Prostate gland (tissue), 2 donors: ENCODE measurements around the gene AP1S3. TPM values are rescaled to one million over a fixed set of nuclear protein-coding genes. Genes with fewer than 3 reads are reported as not detected.

Experiments
- DNase-seq: peaks from one replicate; pipeline ENCODE4 v3.0.0-alpha.2; 2019; ENCODE audit warnings: low spot score
- H3K27ac ChIP-seq, 2 donors: fragments of 200-600 bp; sonication (generic); 2 replicates each; pipeline ENCODE4 v1.5.1; 2017 to 2019
- H3K27me3 ChIP-seq: fragments of 200-600 bp; sonication (generic); replicated peaks from 2 replicates; pipeline ENCODE4 v1.5.1; 2019; ENCODE audit not compliant: insufficient read depth
- H3K36me3 ChIP-seq, 2 donors: fragments of 200-600 bp; sonication (generic); 1 replicate in 1 of 2; 2 replicates in 1 of 2; pipeline versions ENCODE4 v1.5.1 to v1.8.1; 2017 to 2019
- H3K4me1 ChIP-seq: fragments of 200-600 bp; sonication (generic); replicated peaks from 2 replicates; pipeline ENCODE4 v1.5.1; 2019
- H3K4me3 ChIP-seq, 2 donors: fragments of 200-600 bp; sonication (generic); 2 replicates each; pipeline ENCODE4 v1.5.1; 2017 to 2019
- H3K9me3 ChIP-seq: fragments of 200-600 bp; sonication (generic); 2 replicates; pipeline ENCODE4 v1.5.1; 2017
- POLR2A ChIP-seq: fragments of 450-650 bp; IDR thresholded peaks from one replicate; pipeline ENCODE4 v1.6.1; 2016; ENCODE audit warnings: antibody characterized with exemption, mild to moderate bottlenecking
- POLR2AphosphoS5 ChIP-seq: sonication (generic); formaldehyde crosslinking; IDR thresholded peaks from one replicate; pipeline ENCODE4 v1.6.1; 2017; ENCODE audit warnings: antibody characterized with exemption
- WGBS: methylation state at CpG from one replicate; pipeline ENCODE4 v1.1.5; 2018; 5-methylcytosine and 5-hydroxymethylcytosine counted together
- intact Hi-C: fragments of 100-400 bp; cut with DNase I; formaldehyde crosslinking; loops from one replicate; pipeline ENCODE4 v1.14.2; 2022
- total RNA-seq, 2 donors: library from RNA; depleted of rRNA; stranded (reverse); fragments of >200 nt; gene quantifications; one replicate each; pipeline ENCODE4 v1.1.0, GENCODE V29; 2016
- TF ChIP-seq, protein P1 (sequence below), 4 experiments: fragments of 200-600 bp in 2 of 4; fragments of 450-650 bp in 2 of 4; sonication (generic) in 2 of 4; IDR thresholded peaks; 1 replicate in 3 of 4; 2 replicates in 1 of 4; pipeline ENCODE4 v1.5.1; 2016 to 2019; ENCODE audit warnings: antibody characterized with exemption in 4 of 4, mild to moderate bottlenecking in 2 of 4, moderate library complexity in 2 of 4

AP1S3 gene
- total RNA-seq, 2 donors from 2014 or later, result 2.7 to 7.7 TPM

DNA sequence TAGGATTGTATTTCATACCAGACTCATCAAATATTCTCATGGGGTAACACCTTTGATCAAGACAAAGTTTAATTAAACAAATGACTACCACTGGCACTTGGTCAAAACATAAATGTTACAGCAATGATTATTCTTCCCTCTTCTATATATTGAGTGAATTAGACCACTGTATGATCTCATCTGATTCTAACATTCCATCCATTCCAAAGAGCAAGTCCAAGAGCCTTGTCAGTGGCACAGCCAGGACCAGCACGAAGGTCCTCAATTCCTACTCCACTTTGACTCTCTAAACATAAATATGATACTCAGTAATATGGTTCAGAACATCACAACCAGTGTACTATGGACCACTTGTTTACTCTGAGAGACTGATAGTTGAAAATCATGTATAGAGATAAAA is 86.4 kb downstream of the AP1S3 start:
- no peak for DNase-seq
- H3K4me3 ChIP-seq, result no peak overlapping the region

DNA sequence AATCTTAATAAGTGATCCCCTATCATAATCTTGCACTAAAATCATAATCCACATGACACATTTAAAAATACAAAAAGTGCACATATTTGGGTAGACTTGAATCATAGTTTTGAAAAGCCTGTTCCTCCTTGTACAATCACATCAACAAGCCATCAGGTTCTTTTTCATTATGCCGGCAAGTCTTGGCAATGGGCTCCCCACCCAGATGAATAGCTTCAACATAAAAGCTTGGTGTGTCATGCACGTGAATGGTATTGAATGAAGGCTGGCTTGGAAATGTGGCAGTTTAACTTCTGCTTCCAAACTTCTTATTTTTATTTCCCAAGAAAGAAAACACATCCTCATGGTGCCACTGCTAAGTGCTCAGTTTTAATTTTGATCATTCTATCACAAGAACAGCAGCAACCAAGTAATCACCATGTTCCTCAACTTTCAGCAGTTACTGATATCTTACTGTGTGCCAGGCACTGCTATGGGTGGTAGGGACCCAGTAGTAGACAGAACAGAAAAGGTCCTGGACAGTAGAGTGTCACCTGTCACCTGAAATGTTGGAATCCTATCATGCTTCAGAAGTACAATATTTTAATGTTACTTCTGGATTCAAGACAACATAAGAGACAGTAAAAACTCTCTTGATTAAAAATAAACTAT is 89.9 kb downstream of the AP1S3 start:
- TF ChIP-seq POLR2A, result no peak
- TF ChIP-seq POLR2AphosphoS5, result no peak
- TF ChIP-seq, protein P1, sequence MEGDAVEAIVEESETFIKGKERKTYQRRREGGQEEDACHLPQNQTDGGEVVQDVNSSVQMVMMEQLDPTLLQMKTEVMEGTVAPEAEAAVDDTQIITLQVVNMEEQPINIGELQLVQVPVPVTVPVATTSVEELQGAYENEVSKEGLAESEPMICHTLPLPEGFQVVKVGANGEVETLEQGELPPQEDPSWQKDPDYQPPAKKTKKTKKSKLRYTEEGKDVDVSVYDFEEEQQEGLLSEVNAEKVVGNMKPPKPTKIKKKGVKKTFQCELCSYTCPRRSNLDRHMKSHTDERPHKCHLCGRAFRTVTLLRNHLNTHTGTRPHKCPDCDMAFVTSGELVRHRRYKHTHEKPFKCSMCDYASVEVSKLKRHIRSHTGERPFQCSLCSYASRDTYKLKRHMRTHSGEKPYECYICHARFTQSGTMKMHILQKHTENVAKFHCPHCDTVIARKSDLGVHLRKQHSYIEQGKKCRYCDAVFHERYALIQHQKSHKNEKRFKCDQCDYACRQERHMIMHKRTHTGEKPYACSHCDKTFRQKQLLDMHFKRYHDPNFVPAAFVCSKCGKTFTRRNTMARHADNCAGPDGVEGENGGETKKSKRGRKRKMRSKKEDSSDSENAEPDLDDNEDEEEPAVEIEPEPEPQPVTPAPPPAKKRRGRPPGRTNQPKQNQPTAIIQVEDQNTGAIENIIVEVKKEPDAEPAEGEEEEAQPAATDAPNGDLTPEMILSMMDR (IDR thresholded peaks at IDR 0.05), result no peak
- Histone ChIP-seq H3K36me3 (no peaks in the 10 kb centered on the region), H3K4me1 (no peaks in the 10 kb centered on the region), H3K4me3 (no peak overlapping the region), H3K27me3 (no peaks in the 10 kb centered on the region), H3K9me3 (no peaks in the 10 kb centered on the region), H3K27ac (no peak overlapping the region)
- no peak for DNase-seq
- intact Hi-C loops, result no loop called here
- 29% methylated on average over 2 of the region's 2 CpGs for WGBS

More for the DNA sequence above, 86.4 kb downstream of the AP1S3 start:
- WGBS, result 67% methylated on average over 1 of the region's 1 CpG
- Histone ChIP-seq H3K27me3 (no peaks in the 10 kb centered on the region), H3K4me1 (no peaks in the 10 kb centered on the region), H3K9me3 (no peaks in the 10 kb centered on the region), H3K27ac (no peak overlapping the region), H3K36me3 (no peaks in the 10 kb centered on the region)
- TF ChIP-seq, protein P1 (IDR thresholded peaks at IDR 0.05), result no peak
- TF ChIP-seq POLR2AphosphoS5 (no peak), POLR2A (no peak)
- intact Hi-C loops, result no loop called here

DNA sequence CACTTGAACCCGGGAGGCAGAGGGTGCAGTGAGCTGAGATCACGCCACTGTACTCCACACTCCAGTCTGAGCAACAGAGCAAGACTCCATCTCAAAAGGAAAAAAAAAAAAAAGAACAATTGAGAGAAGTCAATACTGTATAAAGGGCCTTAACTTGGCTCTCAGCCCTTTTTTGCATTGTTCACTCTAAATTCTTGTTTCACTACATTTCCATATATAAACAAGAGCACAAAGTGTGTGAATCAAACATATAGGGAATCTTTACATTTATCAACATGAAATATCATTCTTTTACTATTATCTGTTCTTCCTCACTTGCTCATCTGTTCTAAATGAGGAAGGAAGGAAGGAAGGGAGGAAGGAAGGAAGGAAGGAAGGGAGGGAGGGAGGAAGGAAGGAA is 90.8 kb downstream of the AP1S3 start:
- Histone ChIP-seq H3K4me1 (no peaks in the 10 kb centered on the region), H3K4me3 (no peak overlapping the region), H3K9me3 (no peaks in the 10 kb centered on the region), H3K27ac (no peak overlapping the region), H3K27me3 (no peaks in the 10 kb centered on the region), H3K36me3 (no peaks in the 10 kb centered on the region)
- DNase-seq, result no peak
- WGBS, result 95% methylated on average over 2 of the region's 2 CpGs
- TF ChIP-seq POLR2AphosphoS5 (no peak), POLR2A (no peak)
- TF ChIP-seq, protein P1 (IDR thresholded peaks at IDR 0.05), result no peak
- intact Hi-C loops, result no loop called here

DNA sequence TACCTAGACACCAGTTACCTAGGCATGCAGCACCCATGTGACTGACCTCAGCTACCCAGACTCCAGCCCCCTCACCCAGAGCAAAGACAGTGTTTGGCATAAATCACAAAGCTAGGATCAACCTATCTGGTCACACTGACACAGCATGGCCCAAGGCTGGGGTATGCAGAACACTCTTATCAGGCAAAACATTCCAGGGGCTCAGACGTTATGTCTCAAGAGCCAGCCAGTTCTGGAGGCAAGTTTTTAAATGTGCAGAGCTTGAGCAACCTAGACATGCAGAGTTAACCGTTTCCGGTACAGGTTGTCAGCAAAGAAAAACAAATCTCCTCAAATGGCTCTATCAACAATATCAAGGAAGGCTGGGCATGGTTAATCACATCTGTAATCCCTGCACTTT is 92.8 kb downstream of the AP1S3 start:
- Histone ChIP-seq H3K9me3 (no peaks in the 10 kb centered on the region), H3K4me1 (no peaks in the 10 kb centered on the region), H3K36me3 (no peaks in the 10 kb centered on the region), H3K27me3 (no peaks in the 10 kb centered on the region), H3K27ac (no peak overlapping the region), H3K4me3 (no peak overlapping the region)
- intact Hi-C loops, result no loop called here
- no peak for DNase-seq
- TF ChIP-seq POLR2AphosphoS5 (no peak), POLR2A (no peak)
- TF ChIP-seq, protein P1 (IDR thresholded peaks at IDR 0.05), result no peak
- 78% methylated on average over 3 of the region's 3 CpGs for WGBS

DNA sequence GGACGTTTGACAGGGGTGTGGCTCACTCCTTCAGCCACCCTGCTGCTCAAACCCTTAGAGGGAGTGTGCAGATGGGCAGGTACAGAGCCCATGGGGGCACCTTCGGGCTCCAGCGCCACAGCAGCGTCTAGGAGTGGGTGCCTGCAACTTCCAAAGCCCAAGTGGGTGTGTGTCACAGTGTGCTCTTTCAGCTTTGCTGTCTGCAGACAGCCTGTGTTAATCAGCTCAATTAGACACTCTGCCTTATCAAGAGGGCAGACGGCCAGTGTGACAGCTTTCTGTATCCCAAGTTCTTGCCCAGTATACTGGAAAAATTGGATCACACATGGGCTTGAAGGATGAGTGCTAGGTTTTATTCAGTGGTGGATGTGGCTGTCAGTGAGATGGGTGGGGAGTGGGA is 96.7 kb downstream of the AP1S3 start:
- H3K27ac ChIP-seq, result no peak overlapping the region
- H3K27me3 ChIP-seq, result no peaks in the 10 kb centered on the region
- no peak overlapping the region for H3K4me3 ChIP-seq
- no peaks in the 10 kb centered on the region for H3K4me1 ChIP-seq
- no peaks in the 10 kb centered on the region for H3K9me3 ChIP-seq
- 79% methylated on average over 5 of the region's 5 CpGs for WGBS
- intact Hi-C loops, result no loop called here
- no peak for TF ChIP-seq POLR2AphosphoS5
- TF ChIP-seq, protein P1 (IDR thresholded peaks at IDR 0.05), result no peak
- DNase-seq, result no peak
- H3K36me3 ChIP-seq, result no peaks in the 10 kb centered on the region
